GM18508 (cell line): ENCODE data around the gene AGAP3.

Experiments used
- ATAC-seq: cut with Tn5 transposase; IDR thresholded peaks from one replicate; pipeline ENCODE4 v1.9.1; 2021; ENCODE audit warnings: moderate number of reproducible peaks; ENCODE audit not compliant: insufficient read depth, unreplicated experiment

Gene AGAP3

DNA sequence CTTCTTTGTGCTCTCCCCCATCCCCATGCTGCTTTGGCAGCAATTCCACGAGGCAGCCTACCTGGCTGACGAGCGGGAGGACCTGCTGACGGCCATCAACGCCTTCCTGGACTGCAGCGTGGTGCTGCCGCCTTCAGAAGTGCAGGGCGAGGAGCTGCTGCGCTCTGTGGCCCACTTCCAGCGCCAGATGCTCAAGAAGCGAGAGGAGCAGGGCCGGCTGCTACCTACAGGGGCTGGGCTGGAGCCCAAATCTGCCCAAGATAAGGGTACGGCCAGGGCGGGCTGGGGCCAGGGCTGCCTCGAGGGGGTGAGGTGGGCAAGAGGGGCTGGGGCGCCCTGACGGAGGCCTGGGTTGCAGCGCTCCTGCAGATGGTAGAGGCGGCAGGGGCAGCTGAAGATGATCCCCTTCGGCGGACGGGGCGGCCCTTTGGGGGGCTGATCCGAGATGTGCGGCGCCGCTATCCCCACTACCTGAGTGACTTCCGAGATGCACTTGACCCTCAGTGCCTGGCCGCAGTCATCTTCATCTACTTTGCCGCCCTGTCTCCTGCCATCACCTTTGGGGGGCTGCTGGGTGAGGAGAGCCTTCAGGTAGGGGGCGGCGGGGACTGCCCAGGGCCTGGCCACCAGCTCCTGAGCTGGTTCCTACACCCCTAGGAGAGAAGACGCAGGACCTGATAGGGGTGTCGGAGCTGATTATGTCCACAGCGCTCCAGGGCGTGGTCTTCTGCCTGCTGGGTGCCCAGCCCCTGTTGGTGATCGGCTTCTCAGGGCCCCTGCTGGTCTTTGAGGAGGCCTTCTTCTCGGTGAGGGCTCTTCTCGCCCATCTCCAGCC is 15.0 kb upstream of the AGAP3 start:
- ATAC-seq: no peak

DNA sequence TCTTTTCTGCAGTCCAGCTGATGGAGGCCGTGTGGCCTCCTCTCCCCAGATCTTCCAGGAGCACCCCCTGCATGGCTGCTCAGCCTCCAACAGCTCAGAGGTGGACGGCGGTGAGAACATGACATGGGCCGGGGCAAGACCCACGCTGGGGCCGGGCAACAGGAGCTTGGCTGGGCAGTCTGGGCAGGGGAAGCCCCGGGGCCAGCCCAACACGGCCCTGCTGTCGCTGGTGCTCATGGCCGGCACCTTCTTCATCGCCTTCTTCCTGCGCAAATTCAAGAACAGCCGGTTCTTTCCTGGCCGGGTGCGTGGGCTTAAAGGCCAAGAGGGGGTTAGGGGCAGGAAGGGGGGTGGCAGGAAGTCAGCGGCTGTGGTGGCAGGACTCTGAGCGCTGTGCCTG is 12.3 kb upstream of the AGAP3 start:
- no peak for ATAC-seq

DNA sequence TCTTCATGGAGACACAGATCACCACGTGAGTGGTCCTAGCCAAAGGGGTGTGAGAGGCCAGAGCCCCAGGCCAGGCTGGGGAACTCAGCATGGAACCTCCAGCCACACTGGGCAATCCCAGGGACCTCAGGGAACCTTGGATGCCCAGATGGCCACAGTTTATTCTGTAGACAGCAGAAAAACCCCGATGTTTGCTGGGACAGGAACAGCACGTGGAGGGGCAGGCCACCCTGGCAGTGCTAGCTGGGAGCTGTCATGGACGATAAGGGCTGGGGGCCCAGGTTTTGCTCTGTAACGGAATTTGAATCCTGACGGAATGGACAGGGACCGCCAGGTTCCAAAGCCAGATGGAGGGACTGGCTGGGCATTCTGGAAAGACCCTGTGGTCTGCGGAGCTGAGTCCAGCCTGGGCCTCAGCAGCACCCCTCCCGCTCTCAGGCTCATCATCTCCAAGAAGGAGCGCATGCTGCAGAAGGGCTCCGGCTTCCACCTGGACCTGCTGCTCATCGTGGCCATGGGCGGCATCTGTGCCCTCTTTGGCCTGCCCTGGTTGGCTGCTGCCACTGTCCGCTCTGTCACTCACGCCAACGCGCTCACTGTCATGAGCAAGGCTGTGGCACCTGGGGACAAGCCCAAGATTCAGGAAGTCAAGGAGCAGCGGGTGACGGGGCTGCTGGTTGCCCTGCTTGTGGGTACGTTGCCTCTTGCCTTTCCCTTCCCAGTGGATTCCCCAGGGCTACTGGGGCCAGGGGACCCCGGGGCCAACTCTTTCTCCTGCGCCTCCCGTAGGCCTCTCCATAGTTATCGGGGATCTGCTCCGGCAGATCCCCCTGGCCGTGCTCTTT is 11.2 kb upstream of the AGAP3 start:
- no peak for ATAC-seq

DNA sequence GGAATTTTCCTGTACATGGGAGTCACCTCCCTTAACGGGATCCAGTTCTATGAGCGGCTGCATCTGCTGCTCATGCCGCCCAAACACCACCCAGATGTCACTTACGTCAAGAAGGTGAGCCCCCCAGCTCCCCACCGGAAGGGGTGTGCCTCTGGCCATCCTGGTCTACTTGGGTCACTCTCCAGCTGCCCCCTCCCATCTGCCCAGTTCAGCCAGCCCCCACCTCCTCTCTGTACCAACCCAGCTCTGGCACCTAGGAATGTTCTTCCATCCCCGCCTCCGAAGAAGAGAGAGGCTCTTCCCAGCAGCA is 10.7 kb upstream of the AGAP3 start:
- ATAC-seq: no peak

GRCh38 chr7:151075978-151076426 is 10.3 kb upstream of the AGAP3 start:
- ATAC-seq: no peak

GRCh38 chr7:151076863-151077704 is 9.2 kb upstream of the AGAP3 start:
- no peak for ATAC-seq

DNA sequence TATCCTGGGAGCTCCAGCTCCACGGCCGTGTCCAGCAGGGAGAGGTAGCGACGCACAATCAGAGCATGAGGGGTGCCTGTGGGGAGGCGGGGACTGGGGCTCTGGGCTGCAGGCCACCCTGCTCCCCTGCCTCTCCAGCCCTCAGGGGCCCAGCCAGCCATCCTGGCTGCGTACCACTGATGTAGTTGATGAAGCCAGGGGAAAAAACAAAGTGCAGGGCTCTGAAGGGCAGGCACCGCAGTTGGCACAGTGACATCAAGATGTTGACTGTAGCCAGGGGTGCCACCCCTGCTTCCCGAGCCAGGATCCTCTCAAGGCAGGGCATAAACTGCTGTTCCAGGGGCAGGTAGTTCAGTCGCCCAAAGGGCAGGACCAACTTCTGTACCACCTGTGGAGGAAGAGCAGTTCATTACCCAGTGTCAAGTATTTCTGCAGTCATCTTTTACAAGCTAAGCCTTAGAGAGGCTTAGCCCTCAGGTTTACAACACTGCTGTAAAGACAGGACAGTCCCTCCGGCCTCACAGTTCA is 8.5 kb upstream of the AGAP3 start:
- ATAC-seq: no peak

- no peak for ATAC-seq
These were observed 7.8 kb upstream of the AGAP3 start for GRCh38 chr7:151078233-151079040.

GRCh38 chr7:151079199-151079910 is 6.9 kb upstream of the AGAP3 start:
- ATAC-seq: no peak

- ATAC-seq: no peak
These were observed 6.2 kb upstream of the AGAP3 start for GRCh38 chr7:151080067-151080521.

- no peak for ATAC-seq
These were observed 5.6 kb upstream of the AGAP3 start, which contains the start of gene FASTK for GRCh38 chr7:151080522-151081169. TSS of gene FASTK (minus strand) at chr7:151080809. CDS start at chr7:151080766, 43 bp downstream.

DNA sequence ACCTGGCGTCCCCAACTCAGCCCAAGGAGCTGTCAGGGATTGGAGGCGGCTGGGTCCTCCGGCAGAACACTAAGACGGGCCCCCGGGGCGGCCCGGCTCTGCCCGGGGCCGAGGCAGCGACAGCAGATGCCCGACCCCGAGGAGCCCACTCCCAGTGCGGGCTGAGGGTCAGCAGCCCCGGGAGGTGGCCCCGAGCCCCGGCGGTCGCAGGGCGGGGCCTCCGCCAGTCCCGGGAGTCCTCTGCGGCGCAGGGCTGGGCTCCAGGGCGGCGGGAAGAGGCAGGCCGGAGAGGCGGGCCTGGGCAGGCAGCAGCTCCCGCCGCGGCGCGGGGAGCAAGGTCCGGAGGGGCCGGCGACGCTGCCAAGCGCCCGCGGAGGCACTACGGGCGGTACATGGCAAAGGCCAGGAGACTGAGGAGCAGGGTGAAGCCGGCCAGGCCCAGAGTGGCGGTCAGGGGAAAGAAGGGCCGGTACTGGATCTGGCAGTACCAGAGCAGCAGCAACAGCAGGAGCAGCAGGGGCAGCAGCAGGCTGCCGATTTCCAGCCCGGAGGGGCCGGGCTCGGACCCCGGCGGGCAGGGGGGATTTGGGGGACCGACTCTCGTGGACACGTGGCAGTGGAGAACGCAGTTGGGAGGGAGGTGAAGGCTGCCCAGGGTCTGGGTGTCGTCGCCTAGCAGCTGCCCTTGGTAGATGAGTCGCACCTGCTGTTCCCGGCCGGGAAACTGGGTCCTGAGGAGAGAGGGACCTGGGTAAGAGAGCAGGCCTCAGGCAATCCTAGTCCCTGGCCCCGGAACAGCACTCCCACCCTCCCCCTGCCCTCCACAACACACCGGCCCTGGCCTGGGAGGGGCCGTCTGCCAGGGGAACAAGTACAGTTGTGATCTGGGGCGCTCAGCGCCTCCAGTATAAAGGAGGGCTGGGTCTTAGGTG is 4.8 kb upstream of the AGAP3 start:
- ATAC-seq: no peak

- no peak for ATAC-seq
These were observed 3.9 kb upstream of the AGAP3 start for GRCh38 chr7:151082141-151083070.

DNA sequence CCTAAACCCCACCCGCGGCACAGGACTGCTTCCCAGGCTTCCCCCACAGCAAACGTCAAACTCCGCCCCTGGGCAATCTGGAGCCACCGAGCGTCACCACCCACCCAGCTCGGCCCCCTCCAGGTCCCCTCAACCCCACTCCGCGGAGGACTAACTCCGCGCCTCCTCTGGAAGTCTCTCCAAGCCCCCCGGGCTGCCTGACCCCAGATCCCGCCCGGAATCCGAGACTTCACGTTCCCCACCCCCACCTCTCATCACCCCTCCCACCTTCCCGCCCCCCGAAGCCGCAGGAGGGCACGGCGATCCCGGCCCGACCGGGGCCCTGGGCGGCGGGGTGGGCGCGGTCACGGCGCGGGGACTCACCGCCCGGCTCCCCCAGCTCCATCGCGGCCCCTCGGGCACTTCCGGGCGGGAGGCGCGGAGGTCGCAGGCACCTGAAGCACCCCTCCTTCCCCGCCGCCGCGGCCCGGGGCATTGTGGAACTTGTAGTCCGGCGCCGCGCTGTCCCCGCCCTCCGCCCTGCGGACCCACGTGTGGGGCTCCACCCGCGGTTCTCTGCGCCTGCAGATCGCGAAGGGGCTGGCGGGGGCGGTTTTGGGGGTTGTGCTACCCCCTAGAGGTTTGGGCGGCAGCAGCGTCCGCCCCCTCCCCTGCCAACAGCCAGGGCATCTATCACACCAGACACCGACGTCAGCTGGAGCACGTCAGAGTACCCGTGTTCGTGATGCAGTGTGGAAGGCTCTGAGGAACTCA is 3.0 kb upstream of the AGAP3 start, which contains the start of gene TMUB1:
Gene TMUB1, minus strand, starts transcription at position 423 of the 753 bp plus-strand sequence. CDS start 930 bp downstream, outside the sequence.
- ATAC-seq: no peak

DNA sequence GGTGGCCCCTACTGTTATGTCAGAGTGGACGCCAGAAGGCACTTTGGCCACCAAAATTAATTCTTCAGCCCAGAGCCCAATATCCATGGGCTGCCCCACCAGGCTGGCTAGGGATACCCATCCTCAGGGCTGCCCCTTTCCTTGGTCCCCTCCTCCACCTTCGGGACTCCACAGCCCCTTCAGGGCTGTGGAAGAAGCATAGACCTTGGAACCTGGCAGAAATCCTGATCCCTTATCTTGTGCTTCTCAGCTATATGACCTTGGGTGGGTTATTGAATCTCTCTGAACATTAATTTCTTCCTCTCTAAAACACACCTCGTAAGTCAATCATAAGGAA is 2.5 kb upstream of the AGAP3 start:
- no peak for ATAC-seq

GRCh38 chr7:151085329-151085690 is 965 bp upstream of the AGAP3 start:
- ATAC-seq: no peak
